Body of pancreas (tissue), 4 donors: ENCODE results near the gene PSMA3. TPM values are rescaled to one million over a fixed set of nuclear protein-coding genes. Genes with fewer than 3 reads are reported as not detected.

Source experiments
- ATAC-seq: fragments of 150-250 bp; one replicate; pipeline ENCODE4 v1.9.1; 2016
- DNase-seq, 4 donors: peaks; one replicate each; pipeline ENCODE4 v3.0.0-alpha.2; 2019
- H3K27ac ChIP-seq, 4 donors: fragments of 200-600 bp; sonication (generic); 1 replicate in 3 of 4; 2 replicates in 1 of 4; pipeline versions ENCODE4 v1.5.1 to v1.6.1; 2016 to 2019; ENCODE audit warnings: mild to moderate bottlenecking in 1 of 4, mixed read lengths in 1 of 4, moderate library complexity in 1 of 4
- H3K27me3 ChIP-seq, 2 donors: fragments of 200-600 bp; sonication (generic); one replicate each; pipeline ENCODE4 v1.6.0; 2016; ENCODE audit warnings: mild to moderate bottlenecking in 1 of 2
- H3K36me3 ChIP-seq, 2 donors: fragments of 200-600 bp; sonication (generic); replicated peaks in 1 of 2; 2 replicates each; pipeline ENCODE4 v1.5.1; 2016; ENCODE audit warnings: low read depth in 2 of 2; ENCODE audit not compliant: insufficient read depth in 1 of 2
- H3K4me1 ChIP-seq: fragments of 200-600 bp; sonication (generic); one replicate; pipeline ENCODE4 v1.6.0; 2016
- H3K4me3 ChIP-seq, 2 donors: fragments of 200-600 bp; sonication (generic); 1 replicate in 1 of 2; 2 replicates in 1 of 2; pipeline ENCODE4 v1.5.1; 2016 to 2019
- H3K9me3 ChIP-seq, 3 donors: fragments of 200-600 bp; sonication (generic); 1 replicate in 2 of 3; 2 replicates in 1 of 3; pipeline ENCODE4 v1.5.1; 2016
- CTCF ChIP-seq, 7 experiments: fragments of 450-650 bp in 4 of 7; fragments of 200-600 bp in 3 of 7; sonication (generic) in 3 of 7; IDR thresholded peaks; one replicate each; pipeline ENCODE4 v1.5.1; 2016 to 2019; ENCODE audit warnings: antibody characterized with exemption in 7 of 7
- POLR2A ChIP-seq, 3 donors: fragments of 450-650 bp; IDR thresholded peaks; one replicate each; pipeline ENCODE4 v1.6.1; 2016; ENCODE audit warnings: antibody characterized with exemption in 3 of 3, mild to moderate bottlenecking in 2 of 3
- WGBS, 2 donors: methylation state at CpG; one replicate each; pipeline ENCODE4 v1.1.5; 2017; 5-methylcytosine and 5-hydroxymethylcytosine counted together
- intact Hi-C: fragments of 100-400 bp; cut with DNase I; formaldehyde crosslinking; loops from one replicate; pipeline ENCODE4 v1.15.1; 2023
- total RNA-seq, 2 donors: library from RNA; depleted of rRNA; stranded (reverse); fragments of >200 nt; gene quantifications; one replicate each; pipeline ENCODE4 v1.1.0, GENCODE V29; 2016

The PSMA3 gene
- total RNA-seq, 2 donors from 2014 or later = 59.7 to 77.0 TPM

- no peak for ATAC-seq
- H3K36me3 ChIP-seq = peaks cover 0 to 4% of the 10 kb centered on the region in 2 donors
- TF ChIP-seq CTCF (IDR thresholded peaks at IDR 0.05) (no peak), POLR2A (IDR thresholded peaks at IDR 0.05) (no peak)
- 49 to 62% methylated on average over 4 of the region's 4 CpGs for WGBS, 2 donors
- H3K4me1 ChIP-seq = peaks cover 53% of the 10 kb centered on the region
- no peak overlapping the region for H3K4me3 ChIP-seq
- intact Hi-C loops = no loop called here
- DNase-seq = no peak
- H3K9me3 ChIP-seq = no peaks in the 10 kb centered on the region
- H3K27me3 ChIP-seq = no peaks in the 10 kb centered on the region
- H3K27ac ChIP-seq = peak overlapping the region in 3 of 4 donors; percentile 16 to 81 (median 21)
These were observed 38.4 kb downstream of the PSMA3 start for GRCh38 chr14:58282925-58283593.

GRCh38 chr14:58283730-58284129 is 39.1 kb downstream of the PSMA3 start:
- TF ChIP-seq POLR2A (IDR thresholded peaks at IDR 0.05) (no peak), CTCF (IDR thresholded peaks at IDR 0.05) (no peak)
- intact Hi-C loops = no loop called here
- peaks cover 54% of the 10 kb centered on the region for H3K4me1 ChIP-seq

GRCh38 chr14:58285132-58285531 is 40.5 kb downstream of the PSMA3 start:
- H3K4me3 ChIP-seq = no peak overlapping the region
- intact Hi-C loops = no loop called here
- H3K27ac ChIP-seq = no peak overlapping the region
- DNase-seq (no peak), ATAC-seq (no peak)
- H3K27me3 ChIP-seq = no peaks in the 10 kb centered on the region
- H3K9me3 ChIP-seq = no peaks in the 10 kb centered on the region
- H3K4me1 ChIP-seq = peaks cover 54% of the 10 kb centered on the region
- TF ChIP-seq POLR2A (IDR thresholded peaks at IDR 0.05) (no peak), CTCF (IDR thresholded peaks at IDR 0.05) (no peak)
- 90 to 96% methylated on average over 4 of the region's 4 CpGs for WGBS, 2 donors
- peaks cover 0 to 9% of the 10 kb centered on the region in 2 donors for H3K36me3 ChIP-seq

More at GRCh38 chr14:58283730-58284129, 39.1 kb downstream of the PSMA3 start:
- Histone ChIP-seq H3K4me3 (no peak overlapping the region), H3K9me3 (no peaks in the 10 kb centered on the region), H3K36me3 (peaks cover 0 to 4% of the 10 kb centered on the region in 2 donors), H3K27me3 (no peaks in the 10 kb centered on the region), H3K27ac (peak overlapping the region in 2 of 4 donors; percentile 21 to 35)
- ATAC-seq (no peak), DNase-seq (no peak)

- peak in 1 of 4 donors; percentile 46 for DNase-seq
- TF ChIP-seq CTCF (IDR thresholded peaks at IDR 0.05) (no peak), POLR2A (IDR thresholded peaks at IDR 0.05) (no peak)
- peaks cover 0 to 17% of the 10 kb centered on the region in 2 donors for H3K36me3 ChIP-seq
These were observed 43.0 kb downstream of the PSMA3 start for GRCh38 chr14:58287607-58288042.

More at GRCh38 chr14:58287607-58288042, 43.0 kb downstream of the PSMA3 start:
- WGBS, 2 donors = 11 to 25% methylated on average over 3 of the region's 3 CpGs
- intact Hi-C loops = no loop called here
- peaks cover 35% of the 10 kb centered on the region for H3K4me1 ChIP-seq
- peak overlapping the region in 2 of 4 donors; percentile 14 to 29 for H3K27ac ChIP-seq
- H3K4me3 ChIP-seq = no peak overlapping the region
- ATAC-seq = peak; percentile 66
- no peaks in the 10 kb centered on the region for H3K27me3 ChIP-seq
- H3K9me3 ChIP-seq = no peaks in the 10 kb centered on the region
